Common myeloid progenitor, CD34-positive (primary cell): ENCODE data around the gene ABLIM3.

Source experiments
- CTCF ChIA-PET: fragments of 350-600 bp; sonication (Branson Sonifier 250); formaldehyde crosslinking; loops from one replicate; lab custom pipeline; 2021; ENCODE audit warnings: antibody characterized with exemption; lab: Charles Lee
- POLR2A ChIA-PET: fragments of 350-600 bp; sonication (Branson Sonifier 250); formaldehyde crosslinking; loops from one replicate; lab custom pipeline; 2021; ENCODE audit warnings: antibody characterized with exemption; lab: Charles Lee
- DNase-seq, 3 donors: peaks; one replicate each; pipeline versions ENCODE4 v3.0.0 to v3.0.0-alpha.2; 2013
- H3K27ac ChIP-seq, 2 experiments: 1 replicate in 1 of 2; 2 replicates in 1 of 2; pipeline ENCODE4 v1.7.0; 2013; ENCODE audit warnings: inconsistent platforms in 2 of 2, low read length in 2 of 2, mild to moderate bottlenecking in 2 of 2, low read depth in 1 of 2, moderate library complexity in 1 of 2; ENCODE audit not compliant: severe bottlenecking in 2 of 2, insufficient read depth in 1 of 2, poor library complexity in 1 of 2
- H3K27me3 ChIP-seq, 5 experiments: replicated peaks in 2 of 5; 1 replicate in 3 of 5; 2 replicates in 2 of 5; pipeline versions ENCODE4 v1.6.1 to v1.7.0; 2013; ENCODE audit warnings: low read length in 4 of 5, mild to moderate bottlenecking in 2 of 5, moderate library complexity in 2 of 5, inconsistent platforms in 1 of 5; ENCODE audit not compliant: insufficient read depth in 5 of 5, control insufficient read depth in 4 of 5
- H3K36me3 ChIP-seq, 4 experiments: 1 replicate in 2 of 4; 2 replicates in 2 of 4; pipeline versions ENCODE4 v1.6.1 to v1.7.0; 2013; ENCODE audit warnings: low read length in 3 of 4, control low read depth in 1 of 4, mild to moderate bottlenecking in 1 of 4; ENCODE audit not compliant: control insufficient read depth in 4 of 4, insufficient read depth in 4 of 4
- H3K4me1 ChIP-seq, 4 experiments: 1 replicate in 3 of 4; 2 replicates in 1 of 4; pipeline versions ENCODE4 v1.6.1 to v1.7.1; 2013; ENCODE audit warnings: low read length in 3 of 4, mild to moderate bottlenecking in 3 of 4, control low read depth in 1 of 4, inconsistent platforms in 1 of 4, moderate library complexity in 1 of 4; ENCODE audit not compliant: control insufficient read depth in 4 of 4, insufficient read depth in 4 of 4; ENCODE audit errors: control extremely low read depth in 1 of 4
- H3K4me3 ChIP-seq, 7 experiments: 1 replicate in 4 of 7; 2 replicates in 3 of 7; pipeline versions ENCODE4 v1.5.1 to v1.7.0; 2013; ENCODE audit warnings: mild to moderate bottlenecking in 7 of 7, low read length in 6 of 7, moderate library complexity in 6 of 7, inconsistent platforms in 2 of 7, low read depth in 2 of 7, control low read depth in 1 of 7; ENCODE audit not compliant: insufficient read depth in 4 of 7, control insufficient read depth in 1 of 7; ENCODE audit errors: extremely low read depth in 1 of 7
- H3K9me3 ChIP-seq, 5 experiments: 1 replicate in 4 of 5; 2 replicates in 1 of 5; pipeline versions ENCODE4 v1.6.1 to v1.7.1; 2013; ENCODE audit warnings: low read length in 4 of 5, mild to moderate bottlenecking in 2 of 5, inconsistent platforms in 1 of 5, low read depth in 1 of 5, moderate library complexity in 1 of 5; ENCODE audit not compliant: control insufficient read depth in 4 of 5, insufficient read depth in 2 of 5; ENCODE audit errors: control extremely low read depth in 1 of 5
- WGBS: methylation state at CpG from one replicate; pipeline ENCODE4 v1.1.5; 2013; ENCODE audit not compliant: insufficient coverage; 5-methylcytosine and 5-hydroxymethylcytosine counted together

Gene ABLIM3

DNA sequence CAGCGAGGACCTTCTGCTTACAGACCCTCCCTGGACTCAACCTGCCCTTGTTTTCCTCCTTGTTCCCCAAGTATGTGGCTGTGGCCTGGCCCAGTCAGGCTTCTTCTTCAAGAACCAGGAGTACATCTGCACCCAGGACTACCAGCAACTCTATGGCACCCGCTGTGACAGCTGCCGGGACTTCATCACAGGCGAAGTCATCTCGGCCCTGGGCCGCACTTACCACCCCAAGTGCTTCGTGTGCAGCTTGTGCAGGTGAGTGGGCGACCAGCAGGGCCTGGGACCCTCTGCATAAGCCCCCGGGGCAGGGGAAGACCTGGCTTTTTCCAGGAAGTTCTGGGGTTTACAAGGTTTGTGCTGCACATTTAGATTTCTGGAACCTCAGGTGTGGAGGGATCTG, 56.9 kb downstream of the ABLIM3 start:
- no peak for DNase-seq
- H3K4me3 ChIP-seq: no peak overlapping the region
- no peak overlapping the region for H3K27ac ChIP-seq
- H3K9me3 ChIP-seq: no peaks in the 10 kb centered on the region
- WGBS: 97% methylated on average over 6 of the region's 9 CpGs
- no peaks in the 10 kb centered on the region for H3K36me3 ChIP-seq
- POLR2A ChIA-PET: no interaction called here
- H3K27me3 ChIP-seq: peaks cover 0 to 2% (median 0%) of the 10 kb centered on the region in 5 experiments
- no peaks in the 10 kb centered on the region for H3K4me1 ChIP-seq
- CTCF ChIA-PET: no interaction called here

GRCh38 chr5:149200355-149200754, 59.1 kb downstream of the ABLIM3 start:
- CTCF ChIA-PET: interaction anchor here (1.2 to 1.8 kb wide), 2 partner anchors 11 to 28 kb away, joined by 4 read pairs; no protein-coding TSS in a partner anchor
- H3K27ac ChIP-seq: no peak overlapping the region

GRCh38 chr5:149201121-149201637, 59.9 kb downstream of the ABLIM3 start:
- Histone ChIP-seq H3K27me3 (peaks cover 0 to 2% (median 0%) of the 10 kb centered on the region in 5 experiments), H3K9me3 (no peaks in the 10 kb centered on the region), H3K27ac (no peak overlapping the region), H3K4me3 (no peak overlapping the region), H3K36me3 (no peaks in the 10 kb centered on the region), H3K4me1 (no peaks in the 10 kb centered on the region)
- ChIA-PET CTCF (interaction anchor here (1.8 kb wide), 1 partner anchor 10 kb away, joined by 4 read pairs; no protein-coding TSS in a partner anchor), POLR2A (no interaction called here)
- WGBS: 93% methylated on average over 6 of the region's 6 CpGs
- no peak for DNase-seq

More at GRCh38 chr5:149200355-149200754, 59.1 kb downstream of the ABLIM3 start:
- Histone ChIP-seq H3K4me1 (no peaks in the 10 kb centered on the region), H3K9me3 (no peaks in the 10 kb centered on the region), H3K4me3 (no peak overlapping the region), H3K36me3 (no peaks in the 10 kb centered on the region), H3K27me3 (peaks cover 0 to 2% (median 0%) of the 10 kb centered on the region in 5 experiments)
- no peak for DNase-seq
- 92% methylated on average over 6 of the region's 6 CpGs for WGBS
- POLR2A ChIA-PET: interaction anchor here (0.6 kb wide), 1 partner anchor 112 kb away, joined by 5 read pairs; no protein-coding TSS in a partner anchor

DNA sequence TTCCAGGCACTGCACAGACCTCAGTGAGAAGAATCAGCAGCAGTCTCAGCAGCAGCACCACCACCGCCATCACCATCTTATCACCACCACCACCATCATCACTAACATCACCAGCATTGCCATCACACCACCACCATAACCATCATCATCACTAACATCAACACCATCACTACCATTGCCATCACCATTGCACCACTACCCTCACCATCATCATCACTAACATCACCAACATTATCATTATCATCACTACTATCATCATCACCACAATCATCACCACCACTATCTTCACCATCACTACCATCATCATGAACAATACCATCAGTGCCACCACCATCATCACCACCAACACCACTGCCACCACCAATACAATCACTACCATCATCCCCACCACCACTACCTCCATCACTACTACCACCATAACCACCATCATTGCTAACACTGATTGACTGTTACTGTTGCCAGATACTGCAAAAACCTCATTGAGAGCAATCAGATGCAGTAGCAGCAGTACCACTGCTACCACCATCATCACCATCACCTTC, 61.7 kb downstream of the ABLIM3 start:
- no CpG with 5 or more reads among the region's 1 CpG for WGBS
- no peaks in the 10 kb centered on the region for H3K9me3 ChIP-seq
- H3K4me3 ChIP-seq: no peak overlapping the region
- H3K36me3 ChIP-seq: no peaks in the 10 kb centered on the region
- POLR2A ChIA-PET: no interaction called here
- DNase-seq: no peak
- CTCF ChIA-PET: no interaction called here
- no peak overlapping the region for H3K27ac ChIP-seq
- H3K27me3 ChIP-seq: no peaks in the 10 kb centered on the region
- H3K4me1 ChIP-seq: peaks cover 0 to 10% (median 2%) of the 10 kb centered on the region in 4 experiments

GRCh38 chr5:149203921-149204441, 62.7 kb downstream of the ABLIM3 start:
- POLR2A ChIA-PET: no interaction called here
- no peak for DNase-seq

GRCh38 chr5:149205625-149206523, 64.6 kb downstream of the ABLIM3 start:
- no peaks in the 10 kb centered on the region for H3K9me3 ChIP-seq
- DNase-seq: no peak
- ChIA-PET CTCF (no interaction called here), POLR2A (no interaction called here)
- no peak overlapping the region for H3K27ac ChIP-seq
- H3K27me3 ChIP-seq: no peaks in the 10 kb centered on the region
- no peaks in the 10 kb centered on the region for H3K36me3 ChIP-seq
- H3K4me1 ChIP-seq: peaks cover 0 to 22% (median 7%) of the 10 kb centered on the region in 4 experiments
- 93% methylated on average over 5 of the region's 10 CpGs for WGBS
- H3K4me3 ChIP-seq: no peak overlapping the region

More at GRCh38 chr5:149203921-149204441, 62.7 kb downstream of the ABLIM3 start:
- Histone ChIP-seq H3K27ac (no peak overlapping the region), H3K4me1 (peaks cover 0 to 20% (median 7%) of the 10 kb centered on the region in 4 experiments), H3K27me3 (no peaks in the 10 kb centered on the region), H3K9me3 (no peaks in the 10 kb centered on the region), H3K4me3 (no peak overlapping the region), H3K36me3 (no peaks in the 10 kb centered on the region)
- CTCF ChIA-PET: interaction anchor here (0.6 kb wide), 1 partner anchor 36 kb away, joined by 3 read pairs; no protein-coding TSS in a partner anchor
- WGBS: 90% methylated on average over 2 of the region's 4 CpGs
